Measurements from ENCODE around the gene TMEM72. TPM values are rescaled to one million over a fixed set of nuclear protein-coding genes. Genes with fewer than 3 reads are reported as not detected.

TMEM72 gene
- total and polyA plus RNA-seq, 4 donors, result 0.33 to 8.0 (median 0.92) TPM

DNA sequence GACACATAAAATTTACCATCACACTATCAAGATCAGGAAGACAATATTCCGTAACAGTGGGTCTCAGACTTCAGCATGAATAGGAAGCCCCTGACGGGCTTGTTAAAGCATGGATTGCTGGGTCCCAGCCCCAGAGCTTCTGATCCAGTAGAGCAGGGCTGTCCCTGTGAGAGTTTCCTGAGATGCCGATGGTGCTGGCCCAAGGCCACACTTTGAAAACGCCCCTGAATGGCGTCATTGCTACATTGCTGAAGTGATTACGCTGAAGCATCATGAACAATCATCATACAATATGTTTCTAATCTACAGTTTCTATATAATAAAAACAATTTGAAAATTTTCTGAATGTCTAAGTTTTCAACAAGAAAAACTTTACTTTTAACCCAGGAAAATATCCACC is 38.0 kb upstream of the TMEM72 start:
- H3K36me3 ChIP-seq (ENCODE audit: control insufficient read depth, insufficient read depth, low read length), result no peaks in the 10 kb centered on the region
- no peaks in the 10 kb centered on the region for H3K4me1 ChIP-seq (ENCODE audit: control insufficient read depth, insufficient read depth, low read length)
- no peak overlapping the region for H3K4me3 ChIP-seq (ENCODE audit: low read depth, low read length)
- no peaks in the 10 kb centered on the region for H3K27me3 ChIP-seq (ENCODE audit: control insufficient read depth, insufficient read depth, low read length)
- H3K9me3 ChIP-seq (ENCODE audit: control insufficient read depth, insufficient read depth, low read length), result no peaks in the 10 kb centered on the region
- DNase-seq (ENCODE audit: low read depth in 4 of 6, low spot score in 6 of 6), result no peak
- no peak overlapping the region for H3K27ac ChIP-seq (ENCODE audit: low read depth, low read length)
- WGBS (ENCODE audit: insufficient coverage), result 52% methylated on average over 3 of the region's 6 CpGs

DNA sequence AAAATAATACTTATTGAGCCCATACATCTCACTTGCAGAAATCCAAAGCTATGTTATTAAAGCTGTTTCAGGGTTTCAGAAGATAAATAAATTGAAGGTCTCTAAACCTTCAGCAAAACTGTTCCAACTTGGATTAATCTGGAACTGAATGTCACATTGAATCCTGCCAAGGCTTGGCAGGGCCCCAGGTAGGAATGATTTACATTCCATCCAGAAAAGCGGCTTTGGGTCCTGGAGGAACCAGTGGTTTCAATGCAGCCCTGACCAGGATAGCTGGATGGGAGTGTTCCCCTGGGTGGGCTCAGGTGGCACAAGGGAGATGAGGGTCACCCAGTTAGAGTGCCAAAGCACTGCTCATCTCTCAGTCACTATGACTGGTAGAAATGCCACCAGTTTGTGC is 37.0 kb upstream of the TMEM72 start:
- peaks cover 8% of the 10 kb centered on the region for H3K4me1 ChIP-seq (ENCODE audit: control insufficient read depth, insufficient read depth, low read length)
- DNase-seq (ENCODE audit: low read depth in 4 of 6, low spot score in 6 of 6), result peak in 1 of 6 donors; percentile 64
- no peak overlapping the region for H3K27ac ChIP-seq (ENCODE audit: low read depth, low read length)
- WGBS (ENCODE audit: insufficient coverage), result 44% methylated on average over 1 of the region's 1 CpG
- H3K36me3 ChIP-seq (ENCODE audit: control insufficient read depth, insufficient read depth, low read length), result no peaks in the 10 kb centered on the region
- H3K27me3 ChIP-seq (ENCODE audit: control insufficient read depth, insufficient read depth, low read length), result no peaks in the 10 kb centered on the region
- no peak overlapping the region for H3K4me3 ChIP-seq (ENCODE audit: low read depth, low read length)
- H3K9me3 ChIP-seq (ENCODE audit: control insufficient read depth, insufficient read depth, low read length), result no peaks in the 10 kb centered on the region

DNA sequence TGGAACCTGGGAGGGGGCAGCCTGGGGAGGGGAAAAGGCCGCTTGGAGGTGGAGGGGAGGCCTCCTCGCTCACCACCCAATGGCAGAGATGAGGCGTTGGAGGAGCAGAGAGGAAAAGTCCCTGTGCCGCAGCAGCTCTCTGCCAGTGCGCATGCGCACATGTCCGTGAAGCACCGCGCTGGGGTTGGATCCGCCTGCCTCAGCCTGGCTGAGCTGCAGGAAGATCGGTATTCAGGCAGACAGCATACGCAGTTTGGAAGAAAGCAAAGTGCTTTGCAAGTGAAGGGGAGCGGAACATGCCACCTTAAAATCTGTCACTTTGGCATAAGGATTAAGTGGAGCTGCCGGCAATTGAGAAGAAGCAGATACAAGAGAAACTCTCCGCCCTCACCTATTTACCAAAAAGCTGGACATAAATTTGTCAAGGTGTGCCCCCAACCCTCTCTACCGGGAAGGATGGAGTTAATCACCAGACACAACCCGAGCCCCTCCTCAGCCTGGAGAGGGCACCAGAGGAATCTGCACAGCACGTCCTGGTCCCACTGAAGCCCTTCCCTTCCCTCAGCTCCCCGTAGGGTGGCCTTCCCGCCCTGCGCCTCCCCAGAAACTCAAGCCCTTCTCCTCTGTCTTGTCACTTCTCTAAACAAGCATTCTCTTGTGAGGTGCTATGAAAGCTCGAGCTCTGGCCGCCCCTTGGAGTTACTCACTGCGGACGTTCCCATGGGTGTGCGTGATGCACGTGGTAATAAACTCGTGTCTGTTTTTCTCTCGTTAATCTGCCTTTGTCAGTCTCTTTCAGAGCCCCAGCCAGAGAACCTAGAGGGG is 32.2 kb upstream of the TMEM72 start:
- no peaks in the 10 kb centered on the region for H3K27me3 ChIP-seq (ENCODE audit: control insufficient read depth, insufficient read depth, low read length)
- peak; percentile 83 to 99 (median 86) for DNase-seq (ENCODE audit: low read depth in 4 of 6, low spot score in 6 of 6)
- peak overlapping the region; percentile 42 for H3K4me3 ChIP-seq (ENCODE audit: low read depth, low read length)
- H3K9me3 ChIP-seq (ENCODE audit: control insufficient read depth, insufficient read depth, low read length), result no peaks in the 10 kb centered on the region
- WGBS (ENCODE audit: insufficient coverage), result 0% methylated on average over 19 of the region's 29 CpGs
- no peaks in the 10 kb centered on the region for H3K36me3 ChIP-seq (ENCODE audit: control insufficient read depth, insufficient read depth, low read length)
- peak overlapping the region; percentile 79 for H3K27ac ChIP-seq (ENCODE audit: low read depth, low read length)
- H3K4me1 ChIP-seq (ENCODE audit: control insufficient read depth, insufficient read depth, low read length), result peaks cover 27% of the 10 kb centered on the region

DNA sequence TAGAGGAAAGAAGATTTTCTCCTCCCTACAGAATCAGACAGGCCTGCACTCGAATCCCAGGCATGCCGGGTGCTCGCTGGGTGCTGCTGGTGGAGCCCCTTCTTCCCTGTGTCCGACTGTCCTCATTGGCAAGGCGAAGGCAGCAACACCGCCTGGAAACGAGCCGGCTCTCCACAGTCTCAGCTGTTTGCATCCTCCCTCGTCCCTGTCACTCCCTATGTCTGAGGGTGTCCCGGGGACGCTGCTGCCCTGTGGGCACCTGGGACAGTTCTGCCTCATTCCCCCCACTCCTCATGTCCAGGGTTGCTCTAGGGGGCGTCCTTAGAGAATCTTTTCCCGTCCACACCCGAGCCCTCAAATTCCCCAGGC is 31.6 kb upstream of the TMEM72 start:
- no peak for DNase-seq (ENCODE audit: low read depth in 4 of 6, low spot score in 6 of 6)
- H3K27me3 ChIP-seq (ENCODE audit: control insufficient read depth, insufficient read depth, low read length), result no peaks in the 10 kb centered on the region
- 11% methylated on average over 14 of the region's 14 CpGs for WGBS (ENCODE audit: insufficient coverage)
- peaks cover 27% of the 10 kb centered on the region for H3K4me1 ChIP-seq (ENCODE audit: control insufficient read depth, insufficient read depth, low read length)
- no peaks in the 10 kb centered on the region for H3K9me3 ChIP-seq (ENCODE audit: control insufficient read depth, insufficient read depth, low read length)
- peak overlapping the region; percentile 42 for H3K4me3 ChIP-seq (ENCODE audit: low read depth, low read length)
- peak overlapping the region; percentile 79 for H3K27ac ChIP-seq (ENCODE audit: low read depth, low read length)
- H3K36me3 ChIP-seq (ENCODE audit: control insufficient read depth, insufficient read depth, low read length), result no peaks in the 10 kb centered on the region

DNA sequence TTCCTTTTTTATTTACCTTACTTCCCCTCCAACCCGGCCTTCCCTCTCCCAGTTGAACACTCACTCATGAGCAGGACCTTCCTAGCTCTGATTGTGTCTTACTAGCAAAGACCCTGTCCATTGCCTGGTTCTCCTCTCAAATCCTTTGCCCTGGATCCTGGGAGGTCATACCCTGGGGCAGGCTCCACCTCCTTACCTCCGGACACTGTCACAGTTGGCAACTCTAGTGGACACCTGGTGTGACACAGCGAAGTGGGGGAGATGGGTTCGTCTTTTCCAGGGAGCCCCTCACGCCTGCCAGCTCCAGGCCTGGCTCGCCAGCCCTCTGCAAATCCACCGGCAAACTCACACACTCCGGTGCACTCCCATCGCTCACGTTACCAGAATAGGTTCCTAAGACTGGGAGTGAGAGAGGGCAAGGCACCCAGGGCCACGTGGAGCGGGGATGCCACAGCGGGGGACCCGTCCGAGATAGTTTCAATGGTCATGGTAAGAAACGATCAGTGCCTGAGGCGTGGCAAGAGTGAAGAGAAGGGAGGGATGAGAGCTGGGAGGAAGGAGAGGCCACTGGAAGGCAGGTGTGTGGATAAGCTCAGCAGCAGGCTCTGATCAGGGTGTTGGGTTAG is 30.9 kb upstream of the TMEM72 start:
- no peaks in the 10 kb centered on the region for H3K36me3 ChIP-seq (ENCODE audit: control insufficient read depth, insufficient read depth, low read length)
- no peak overlapping the region for H3K27ac ChIP-seq (ENCODE audit: low read depth, low read length)
- H3K27me3 ChIP-seq (ENCODE audit: control insufficient read depth, insufficient read depth, low read length), result no peaks in the 10 kb centered on the region
- no peak for DNase-seq (ENCODE audit: low read depth in 4 of 6, low spot score in 6 of 6)
- H3K4me1 ChIP-seq (ENCODE audit: control insufficient read depth, insufficient read depth, low read length), result peaks cover 27% of the 10 kb centered on the region
- H3K4me3 ChIP-seq (ENCODE audit: low read depth, low read length), result no peak overlapping the region
- H3K9me3 ChIP-seq (ENCODE audit: control insufficient read depth, insufficient read depth, low read length), result no peaks in the 10 kb centered on the region
- WGBS (ENCODE audit: insufficient coverage), result 89% methylated on average over 14 of the region's 17 CpGs

DNA sequence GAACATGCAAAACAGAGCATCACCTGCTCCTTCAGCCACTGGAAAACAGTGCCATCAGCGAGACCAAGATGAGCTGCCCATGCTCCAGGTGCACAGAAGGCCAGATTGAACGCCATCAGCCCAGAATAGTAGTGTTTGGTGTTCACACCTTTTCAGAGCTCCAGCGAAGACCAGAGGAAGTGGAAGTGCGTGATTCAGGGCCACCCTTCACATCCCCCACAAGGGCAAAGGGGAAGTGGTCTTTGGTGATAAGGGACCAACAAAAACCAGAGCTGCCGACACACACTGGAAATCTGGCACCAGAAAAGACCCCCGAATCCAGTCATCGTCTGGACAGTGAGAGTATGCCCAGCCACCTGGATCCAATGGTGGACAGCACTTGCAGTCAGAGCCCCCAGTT is 29.5 kb upstream of the TMEM72 start:
- WGBS (ENCODE audit: insufficient coverage), result 79% methylated on average over 2 of the region's 7 CpGs

DNA sequence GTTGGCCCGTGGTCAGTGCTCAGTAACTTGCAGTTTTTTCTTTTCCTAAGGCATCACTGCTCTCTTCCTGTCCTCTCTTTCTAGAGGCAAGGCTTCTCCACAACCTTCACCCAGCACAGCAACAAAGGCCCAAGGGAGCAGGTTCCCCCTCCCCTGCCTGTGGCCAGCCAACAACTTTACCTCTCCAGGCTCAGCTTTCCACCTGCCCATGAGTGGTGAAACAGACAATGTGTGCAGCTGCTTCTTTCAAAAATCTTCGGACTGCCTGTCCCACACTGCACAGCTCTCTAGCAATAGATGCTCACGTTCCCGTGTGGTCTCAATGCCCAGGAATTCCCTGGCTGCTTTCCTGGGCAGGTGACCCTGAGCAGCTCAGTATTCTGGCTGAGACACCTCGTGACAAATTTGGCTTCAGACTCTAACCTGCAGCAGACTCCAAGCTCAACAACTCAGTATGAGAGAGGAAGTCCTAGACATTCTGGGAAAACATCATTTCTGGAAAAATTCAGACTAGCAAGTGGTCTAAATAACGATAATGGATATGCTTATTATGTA is 28.9 kb upstream of the TMEM72 start:
- H3K27me3 ChIP-seq (ENCODE audit: control insufficient read depth, insufficient read depth, low read length), result no peaks in the 10 kb centered on the region
- H3K36me3 ChIP-seq (ENCODE audit: control insufficient read depth, insufficient read depth, low read length), result no peaks in the 10 kb centered on the region
- H3K4me1 ChIP-seq (ENCODE audit: control insufficient read depth, insufficient read depth, low read length), result peaks cover 27% of the 10 kb centered on the region
- H3K27ac ChIP-seq (ENCODE audit: low read depth, low read length), result no peak overlapping the region
- no peaks in the 10 kb centered on the region for H3K9me3 ChIP-seq (ENCODE audit: control insufficient read depth, insufficient read depth, low read length)
- DNase-seq (ENCODE audit: low read depth in 4 of 6, low spot score in 6 of 6), result no peak
- H3K4me3 ChIP-seq (ENCODE audit: low read depth, low read length), result no peak overlapping the region
- 73% methylated on average over 5 of the region's 6 CpGs for WGBS (ENCODE audit: insufficient coverage)

More for the DNA sequence above, 29.5 kb upstream of the TMEM72 start:
- no peak overlapping the region for H3K4me3 ChIP-seq (ENCODE audit: low read depth, low read length)
- DNase-seq (ENCODE audit: low read depth in 4 of 6, low spot score in 6 of 6), result no peak
- peaks cover 27% of the 10 kb centered on the region for H3K4me1 ChIP-seq (ENCODE audit: control insufficient read depth, insufficient read depth, low read length)
- no peaks in the 10 kb centered on the region for H3K27me3 ChIP-seq (ENCODE audit: control insufficient read depth, insufficient read depth, low read length)
- no peaks in the 10 kb centered on the region for H3K9me3 ChIP-seq (ENCODE audit: control insufficient read depth, insufficient read depth, low read length)
- H3K36me3 ChIP-seq (ENCODE audit: control insufficient read depth, insufficient read depth, low read length), result no peaks in the 10 kb centered on the region
- H3K27ac ChIP-seq (ENCODE audit: low read depth, low read length), result no peak overlapping the region

DNA sequence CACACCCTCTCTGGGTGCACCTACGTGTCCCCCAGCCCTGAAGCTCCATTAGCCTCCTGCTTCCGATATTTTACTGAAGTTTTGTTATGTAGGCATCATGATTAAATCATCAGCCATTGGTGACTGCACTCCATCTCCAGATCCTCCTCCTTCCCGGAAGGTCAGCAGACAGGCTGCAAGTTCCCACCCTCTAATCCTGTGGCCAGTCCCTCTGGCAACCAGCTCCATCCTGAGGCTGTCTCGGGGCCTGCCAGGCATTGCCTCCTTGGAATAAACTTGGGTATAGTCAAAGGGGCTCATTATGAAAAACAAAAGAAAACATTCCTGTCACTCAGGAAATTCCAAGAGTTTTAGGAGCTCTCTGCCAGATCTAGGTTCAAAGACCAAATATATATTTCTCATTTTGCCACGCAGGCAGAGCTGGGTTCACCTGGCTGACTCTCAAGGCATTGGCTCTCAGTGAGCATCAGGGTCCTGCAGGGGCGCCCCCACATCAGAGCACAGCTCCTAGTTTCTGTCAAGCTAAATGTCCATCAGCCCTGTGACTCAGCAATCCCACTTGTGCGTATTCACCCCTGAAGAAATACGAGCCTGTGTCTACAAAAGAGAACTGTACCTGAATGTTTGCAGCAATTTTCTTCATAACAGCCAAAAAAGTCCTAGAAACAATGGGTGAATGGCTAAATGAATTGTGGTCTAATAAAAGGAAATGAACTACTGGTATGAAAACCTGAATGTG is 27.4 kb upstream of the TMEM72 start:
- H3K4me3 ChIP-seq (ENCODE audit: low read depth, low read length), result no peak overlapping the region
- peaks cover 23% of the 10 kb centered on the region for H3K4me1 ChIP-seq (ENCODE audit: control insufficient read depth, insufficient read depth, low read length)
- DNase-seq (ENCODE audit: low read depth in 4 of 6, low spot score in 6 of 6), result no peak
- no peaks in the 10 kb centered on the region for H3K36me3 ChIP-seq (ENCODE audit: control insufficient read depth, insufficient read depth, low read length)
- no peaks in the 10 kb centered on the region for H3K9me3 ChIP-seq (ENCODE audit: control insufficient read depth, insufficient read depth, low read length)
- H3K27ac ChIP-seq (ENCODE audit: low read depth, low read length), result no peak overlapping the region
- no peaks in the 10 kb centered on the region for H3K27me3 ChIP-seq (ENCODE audit: control insufficient read depth, insufficient read depth, low read length)
- WGBS (ENCODE audit: insufficient coverage), result 87% methylated on average over 5 of the region's 8 CpGs

DNA sequence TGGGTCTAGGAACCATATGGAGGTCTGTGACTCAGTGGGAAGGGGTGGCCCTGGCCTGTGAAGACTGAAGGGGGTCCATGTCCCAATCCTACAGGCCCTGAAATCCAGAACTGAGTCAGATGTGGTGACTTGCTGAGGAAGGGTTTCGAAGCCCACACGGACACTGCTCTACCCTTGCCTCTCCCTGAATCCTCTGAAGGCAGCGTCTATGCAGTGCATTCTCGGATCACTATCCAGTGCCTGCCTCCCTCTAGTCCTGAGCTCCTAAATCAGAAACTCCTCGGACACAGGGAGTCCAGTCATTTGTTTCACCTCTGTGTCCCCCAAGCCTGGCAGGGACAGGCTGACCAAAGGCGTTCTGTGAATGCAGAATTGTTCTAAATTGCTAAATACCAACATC is 25.4 kb upstream of the TMEM72 start:
- H3K9me3 ChIP-seq (ENCODE audit: control insufficient read depth, insufficient read depth, low read length), result no peaks in the 10 kb centered on the region
- no peak for DNase-seq (ENCODE audit: low read depth in 4 of 6, low spot score in 6 of 6)
- no peaks in the 10 kb centered on the region for H3K27me3 ChIP-seq (ENCODE audit: control insufficient read depth, insufficient read depth, low read length)
- peaks cover 11% of the 10 kb centered on the region for H3K4me1 ChIP-seq (ENCODE audit: control insufficient read depth, insufficient read depth, low read length)
- H3K27ac ChIP-seq (ENCODE audit: low read depth, low read length), result no peak overlapping the region
- H3K4me3 ChIP-seq (ENCODE audit: low read depth, low read length), result no peak overlapping the region
- no peaks in the 10 kb centered on the region for H3K36me3 ChIP-seq (ENCODE audit: control insufficient read depth, insufficient read depth, low read length)
- WGBS (ENCODE audit: insufficient coverage), result 89% methylated on average over 6 of the region's 6 CpGs
